Breast epithelium (tissue), 3 donors: Measurements from ENCODE around the gene ANKRD11.

Experiments used
- CTCF ChIP-seq, 3 donors: fragments of 450-650 bp; IDR thresholded peaks; one replicate each; pipeline ENCODE4 v1.5.1; 2016 to 2017; ENCODE audit warnings: antibody characterized with exemption in 3 of 3, mild to moderate bottlenecking in 3 of 3, moderate library complexity in 3 of 3
- POLR2A ChIP-seq: fragments of 450-650 bp; IDR thresholded peaks from one replicate; pipeline ENCODE4 v1.6.1; 2016; ENCODE audit warnings: antibody characterized with exemption, mild to moderate bottlenecking, moderate library complexity
- POLR2AphosphoS5 ChIP-seq, 3 donors: sonication (generic); formaldehyde crosslinking; IDR thresholded peaks; one replicate each; pipeline ENCODE4 v1.6.1; 2017; ENCODE audit warnings: antibody characterized with exemption in 3 of 3

- TF ChIP-seq CTCF (IDR thresholded peaks at IDR 0.05) (no peak), POLR2AphosphoS5 (IDR thresholded peaks at IDR 0.05) (no peak), POLR2A (no peak)
Measured at GRCh38 chr16:89341279-89341678, 149.1 kb downstream of the ANKRD11 start.
